HCT116 (cell line): ENCODE data around the gene VSTM1. TPM values are rescaled to one million over a fixed set of nuclear protein-coding genes. Genes with fewer than 3 reads are reported as not detected.

Experiments
- ATAC-seq: fragments of 200-7000 bp; cut with Tn5 transposase; 2 replicates; pipeline ENCODE4 v1.9.1; 2020; ENCODE audit warnings: mild to moderate bottlenecking, moderate library complexity
- BruUV-seq: library from RNA; stranded (reverse); fragments of 400-500 nt; replicated peaks from 2 replicates; lab custom pipeline; 2021; lab: Mats Ljungman, UMichigan
- CTCF ChIA-PET: fragments of 300-600 bp; sonication (Branson Sonifier 250); formaldehyde crosslinking; loops from one replicate; lab custom pipeline; 2021; ENCODE audit warnings: antibody characterized with exemption; lab: Charles Lee
- POLR2A ChIA-PET: fragments of 300-600, 350-600 bp; sonication (Branson Sonifier 250); formaldehyde crosslinking; loops from one replicate; lab custom pipeline; 2021; ENCODE audit warnings: antibody characterized with exemption; lab: Charles Lee
- RAD21 ChIA-PET, 2 experiments: fragments of 300-600 bp; sonication (Branson Sonifier 250); formaldehyde crosslinking; loops; one replicate each; lab custom pipeline; 2023; ENCODE audit warnings: low total read pairs in 2 of 2; ENCODE audit not compliant: uncharacterized antibody in 2 of 2, unreplicated experiment in 2 of 2, low non-redundant PET in 1 of 2; lab: Charles Lee
- DNase-seq: peaks from one replicate; pipeline ENCODE4 v3.0.0-alpha.2; 2010; ENCODE audit warnings: low read depth, low spot score
- H2AFZ ChIP-seq: fragments of 200-600 bp; shearing (Covaris generic), sonication (generic); 2 replicates; pipeline ENCODE4 v1.6.1; 2017; ENCODE audit warnings: low read depth, mixed run types, mixed read lengths, antibody characterized with exemption, low read length; ENCODE audit not compliant: poor library complexity, severe bottlenecking
- H3K27ac ChIP-seq: 2 replicates; pipeline ENCODE4 v1.5.1; 2012; ENCODE audit warnings: low read depth, low read length
- H3K27me3 ChIP-seq: fragments of 200-600 bp; sonication (generic); 2 replicates; pipeline ENCODE4 v1.6.1; 2016; ENCODE audit warnings: mixed run types, low read length, mixed read lengths; ENCODE audit not compliant: insufficient read depth
- H3K36me3 ChIP-seq, 2 experiments: fragments of 200-500 bp in 1 of 2; fragments of 200-600 bp in 1 of 2; sonication (Bioruptor generic) in 1 of 2; sonication (generic) in 1 of 2; 2 replicates each; pipeline versions ENCODE4 v1.5.1 to v1.6.1; 2014 to 2016; ENCODE audit warnings: low read length in 2 of 2, inconsistent platforms in 1 of 2, mixed read lengths in 1 of 2, mixed run types in 1 of 2; ENCODE audit not compliant: insufficient read depth in 2 of 2, control insufficient read depth in 1 of 2
- H3K4me1 ChIP-seq, 2 experiments: fragments of 200-600 bp in 1 of 2; sonication (generic) in 1 of 2; 2 replicates each; pipeline versions ENCODE4 v1.5.1 to v1.6.1; 2012 to 2017; ENCODE audit warnings: low read length in 2 of 2, inconsistent platforms in 1 of 2, mild to moderate bottlenecking in 1 of 2, mixed read lengths in 1 of 2, mixed run types in 1 of 2, moderate library complexity in 1 of 2; ENCODE audit not compliant: insufficient read depth in 2 of 2, control insufficient read depth in 1 of 2
- H3K4me2 ChIP-seq: fragments of 200-600 bp; sonication (generic); 2 replicates; pipeline ENCODE4 v1.6.1; 2017; ENCODE audit warnings: mixed run types, low read length, mixed read lengths
- H3K4me3 ChIP-seq, 2 experiments: fragments of 200-600 bp in 1 of 2; sonication (generic) in 1 of 2; replicated peaks in 1 of 2; 2 replicates each; pipeline ENCODE4 v1.5.1; 2011 to 2016; ENCODE audit warnings: low read length in 2 of 2, control low read depth in 1 of 2, low read depth in 1 of 2, mild to moderate bottlenecking in 1 of 2, mixed read lengths in 1 of 2, mixed run types in 1 of 2
- H3K79me2 ChIP-seq: fragments of 200-600 bp; sonication (generic); 2 replicates; pipeline ENCODE4 v1.6.1; 2017; ENCODE audit warnings: mild to moderate bottlenecking, mixed run types, low read length, moderate library complexity, mixed read lengths; ENCODE audit not compliant: insufficient read depth
- H3K9ac ChIP-seq: fragments of 200-600 bp; sonication (generic); 2 replicates; pipeline ENCODE4 v1.6.1; 2016; ENCODE audit warnings: low read length, mixed read lengths
- H3K9me2 ChIP-seq: fragments of 200-600 bp; sonication (generic), shearing (Covaris generic); 2 replicates; pipeline ENCODE4 v1.6.1; 2017; ENCODE audit warnings: mixed run types, mild to moderate bottlenecking, moderate library complexity; ENCODE audit not compliant: insufficient read depth
- H3K9me3 ChIP-seq, 2 experiments: fragments of 200-500 bp in 1 of 2; fragments of 200-600 bp in 1 of 2; sonication (Bioruptor generic) in 1 of 2; sonication (generic) in 1 of 2; 2 replicates each; pipeline ENCODE4 v1.6.1; 2014 to 2017; ENCODE audit warnings: low read length in 2 of 2, mixed read lengths in 2 of 2, inconsistent platforms in 1 of 2, low read depth in 1 of 2, mild to moderate bottlenecking in 1 of 2, mixed run types in 1 of 2, moderate library complexity in 1 of 2; ENCODE audit not compliant: control insufficient read depth in 1 of 2, insufficient read depth in 1 of 2
- H4K20me1 ChIP-seq: fragments of 200-600 bp; sonication (generic), shearing (Covaris generic); 2 replicates; pipeline ENCODE4 v1.6.1; 2017; ENCODE audit warnings: mixed run types, mild to moderate bottlenecking, moderate library complexity; ENCODE audit not compliant: insufficient read depth
- CBX3 ChIP-seq: IDR thresholded peaks from 2 replicates; pipeline ENCODE4 v1.6.1; 2012; ENCODE audit warnings: low read depth
- CEBPB ChIP-seq: IDR thresholded peaks from 2 replicates; pipeline ENCODE4 v1.6.1; 2012; ENCODE audit warnings: low read depth
- EGR1 ChIP-seq: IDR thresholded peaks from 2 replicates; pipeline ENCODE4 v1.6.1; 2012; ENCODE audit warnings: low read depth
- ELF1 ChIP-seq: IDR thresholded peaks from 2 replicates; pipeline ENCODE4 v1.6.1; 2012; ENCODE audit warnings: low read depth, borderline replicate concordance
- EZH2 ChIP-seq: fragments of 200-600 bp; sonication (generic); IDR thresholded peaks from 2 replicates; pipeline ENCODE4 v1.6.1; 2017; ENCODE audit warnings: antibody characterized with exemption, mixed run types
- EZH2phosphoT487 ChIP-seq: fragments of 200-600 bp; IDR thresholded peaks from 2 replicates; pipeline ENCODE4 v1.6.1; 2018; ENCODE audit warnings: antibody characterized with exemption, borderline replicate concordance
- FOSL1 ChIP-seq: IDR thresholded peaks from 2 replicates; pipeline ENCODE4 v1.6.1; 2012; ENCODE audit warnings: low read depth
- POLR2A ChIP-seq: IDR thresholded peaks from 2 replicates; pipeline ENCODE4 v1.7.0; 2011; ENCODE audit warnings: borderline replicate concordance; ENCODE audit not compliant: insufficient read depth, insufficient read length; ENCODE audit errors: extremely low read depth
- POLR2AphosphoS5 ChIP-seq: IDR thresholded peaks from 2 replicates; pipeline ENCODE4 v1.6.1; 2011; ENCODE audit warnings: mild to moderate bottlenecking, low read depth, low read length, moderate library complexity
- SIN3A ChIP-seq: IDR thresholded peaks from 2 replicates; pipeline ENCODE4 v1.6.1; 2012; ENCODE audit warnings: low read depth
- SRF ChIP-seq: IDR thresholded peaks from 2 replicates; pipeline ENCODE4 v1.6.1; 2012; ENCODE audit warnings: low read depth
- TCF7L2 ChIP-seq: IDR thresholded peaks from 2 replicates; pipeline ENCODE4 v1.7.0; 2011; ENCODE audit warnings: borderline replicate concordance, inconsistent platforms; ENCODE audit not compliant: insufficient read depth, insufficient read length; ENCODE audit errors: extremely low read depth
- YY1 ChIP-seq: IDR thresholded peaks from 2 replicates; pipeline ENCODE4 v1.6.1; 2011; ENCODE audit warnings: low read length, low read depth, moderate library complexity, mild to moderate bottlenecking; ENCODE audit not compliant: insufficient replicate concordance; ENCODE audit errors: extremely low read depth
- ZFX ChIP-seq: fragments of 450-650 bp; IDR thresholded peaks from 2 replicates; pipeline ENCODE4 v1.6.1; 2017
- ZNF274 ChIP-seq: fragments of 200-500 bp; sonication (Bioruptor generic); IDR thresholded peaks from 2 replicates; pipeline ENCODE4 v1.6.1; 2014; ENCODE audit warnings: mild to moderate bottlenecking, low read depth, low read length, inconsistent platforms
- intact Hi-C: fragments of 100-400 bp; cut with micrococcal nuclease; formaldehyde crosslinking; loops from 2 replicates; pipeline ENCODE4 v1.10.0; 2022
- total RNA-seq: library from RNA; stranded (reverse); gene quantifications from one replicate; pipeline ENCODE4 v1.2.1, GENCODE V29; 2021; ENCODE audit not compliant: unreplicated experiment
- TF ChIP-seq, protein P1 (sequence below), 3 experiments: fragments of 200-600 bp in 1 of 3; sonication (generic) in 1 of 3; IDR thresholded peaks in 2 of 3; conservative IDR thresholded peaks in 1 of 3; 2 replicates each; pipeline ENCODE4 v1.5.1; 2012 to 2017; ENCODE audit warnings: low read depth in 2 of 3, low read length in 2 of 3, antibody characterized with exemption in 1 of 3, borderline replicate concordance in 1 of 3, control low read depth in 1 of 3, mild to moderate bottlenecking in 1 of 3, mixed read lengths in 1 of 3, mixed run types in 1 of 3, moderate library complexity in 1 of 3; ENCODE audit not compliant: insufficient read depth in 1 of 3
- TF ChIP-seq, protein P2 (sequence below): IDR thresholded peaks from 2 replicates; pipeline ENCODE4 v1.6.1; 2012
- TF ChIP-seq, protein P3 (sequence below): IDR thresholded peaks from 2 replicates; pipeline ENCODE4 v1.6.1; 2011; ENCODE audit warnings: mild to moderate bottlenecking, low read length, moderate library complexity; ENCODE audit not compliant: insufficient replicate concordance; ENCODE audit errors: extremely low read depth
- TF ChIP-seq, protein P4 (sequence below): IDR thresholded peaks from 2 replicates; pipeline ENCODE4 v1.6.1; 2012; ENCODE audit warnings: low read depth
- TF ChIP-seq, protein P5 (sequence below): IDR thresholded peaks from 2 replicates; pipeline ENCODE4 v1.6.1; 2012

Gene VSTM1
- total RNA-seq, 1 experiment from 2014 or later, result not detected

DNA sequence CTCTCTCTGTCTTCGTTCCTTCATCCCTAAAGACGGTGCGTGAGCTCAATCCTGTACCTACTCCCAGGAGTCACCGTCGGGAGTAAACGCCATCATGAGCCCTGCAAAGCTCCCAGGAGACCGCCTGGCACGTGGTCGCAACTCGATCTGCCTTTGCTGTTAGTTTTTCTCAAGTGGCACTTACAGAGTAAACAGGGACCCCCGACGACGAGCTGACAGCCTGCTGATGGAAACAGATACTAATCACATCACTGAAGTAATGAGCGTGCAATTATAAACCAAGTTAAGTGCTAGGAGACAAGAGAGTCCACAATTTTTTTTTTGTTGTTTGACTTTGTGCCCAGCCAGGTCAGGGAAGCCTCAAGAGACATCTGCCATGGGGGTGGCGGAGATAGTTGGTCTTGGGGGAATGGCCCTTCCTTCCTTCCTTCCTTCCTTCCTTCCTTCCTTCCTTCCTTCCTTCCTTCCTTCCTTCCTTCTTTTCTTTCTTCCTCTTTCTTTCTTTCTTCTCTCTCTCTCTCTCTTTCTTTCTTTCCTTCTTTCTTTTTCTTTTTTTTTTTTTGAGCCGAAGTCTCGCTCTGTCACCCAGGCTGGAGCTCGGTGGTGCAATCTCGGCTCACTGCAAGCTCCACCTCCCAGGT is 48.7 kb downstream of the VSTM1 start:
- Histone ChIP-seq H2AFZ (no peak overlapping the region), H3K9me2 (no peaks in the 10 kb centered on the region), H3K27me3 (no peaks in the 10 kb centered on the region), H3K4me3 (no peak overlapping the region), H3K36me3 (no peaks in the 10 kb centered on the region), H3K4me2 (no peak overlapping the region), H3K9me3 (no peaks in the 10 kb centered on the region), H4K20me1 (no peaks in the 10 kb centered on the region), H3K4me1 (peaks cover 5 to 7% of the 10 kb centered on the region in 2 experiments), H3K27ac (no peak overlapping the region), H3K9ac (no peak overlapping the region), H3K79me2 (no peaks in the 10 kb centered on the region)
- POLR2A ChIA-PET, result no interaction called here
- TF ChIP-seq ZNF274 (no peak), FOSL1 (no peak), POLR2A (no peak), ZFX (no peak), TCF7L2 (no peak), SIN3A (no peak), EZH2phosphoT487 (no peak), SRF (no peak), ELF1 (no peak), EZH2 (no peak), EGR1 (no peak), YY1 (no peak), CBX3 (no peak), POLR2AphosphoS5 (no peak), CEBPB (no peak)
- TF ChIP-seq, protein P1, sequence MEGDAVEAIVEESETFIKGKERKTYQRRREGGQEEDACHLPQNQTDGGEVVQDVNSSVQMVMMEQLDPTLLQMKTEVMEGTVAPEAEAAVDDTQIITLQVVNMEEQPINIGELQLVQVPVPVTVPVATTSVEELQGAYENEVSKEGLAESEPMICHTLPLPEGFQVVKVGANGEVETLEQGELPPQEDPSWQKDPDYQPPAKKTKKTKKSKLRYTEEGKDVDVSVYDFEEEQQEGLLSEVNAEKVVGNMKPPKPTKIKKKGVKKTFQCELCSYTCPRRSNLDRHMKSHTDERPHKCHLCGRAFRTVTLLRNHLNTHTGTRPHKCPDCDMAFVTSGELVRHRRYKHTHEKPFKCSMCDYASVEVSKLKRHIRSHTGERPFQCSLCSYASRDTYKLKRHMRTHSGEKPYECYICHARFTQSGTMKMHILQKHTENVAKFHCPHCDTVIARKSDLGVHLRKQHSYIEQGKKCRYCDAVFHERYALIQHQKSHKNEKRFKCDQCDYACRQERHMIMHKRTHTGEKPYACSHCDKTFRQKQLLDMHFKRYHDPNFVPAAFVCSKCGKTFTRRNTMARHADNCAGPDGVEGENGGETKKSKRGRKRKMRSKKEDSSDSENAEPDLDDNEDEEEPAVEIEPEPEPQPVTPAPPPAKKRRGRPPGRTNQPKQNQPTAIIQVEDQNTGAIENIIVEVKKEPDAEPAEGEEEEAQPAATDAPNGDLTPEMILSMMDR (IDR thresholded peaks at IDR 0.05 in 2 of 3, conservative IDR thresholded peaks at IDR 0.05 in 1 of 3; ENCODE audit: borderline replicate concordance in 1 of 3, insufficient read depth in 1 of 3, low read depth in 2 of 3, low read length in 2 of 3), result no peak
- TF ChIP-seq, protein P2, sequence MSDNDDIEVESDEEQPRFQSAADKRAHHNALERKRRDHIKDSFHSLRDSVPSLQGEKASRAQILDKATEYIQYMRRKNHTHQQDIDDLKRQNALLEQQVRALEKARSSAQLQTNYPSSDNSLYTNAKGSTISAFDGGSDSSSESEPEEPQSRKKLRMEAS, result no peak
- TF ChIP-seq, protein P3, sequence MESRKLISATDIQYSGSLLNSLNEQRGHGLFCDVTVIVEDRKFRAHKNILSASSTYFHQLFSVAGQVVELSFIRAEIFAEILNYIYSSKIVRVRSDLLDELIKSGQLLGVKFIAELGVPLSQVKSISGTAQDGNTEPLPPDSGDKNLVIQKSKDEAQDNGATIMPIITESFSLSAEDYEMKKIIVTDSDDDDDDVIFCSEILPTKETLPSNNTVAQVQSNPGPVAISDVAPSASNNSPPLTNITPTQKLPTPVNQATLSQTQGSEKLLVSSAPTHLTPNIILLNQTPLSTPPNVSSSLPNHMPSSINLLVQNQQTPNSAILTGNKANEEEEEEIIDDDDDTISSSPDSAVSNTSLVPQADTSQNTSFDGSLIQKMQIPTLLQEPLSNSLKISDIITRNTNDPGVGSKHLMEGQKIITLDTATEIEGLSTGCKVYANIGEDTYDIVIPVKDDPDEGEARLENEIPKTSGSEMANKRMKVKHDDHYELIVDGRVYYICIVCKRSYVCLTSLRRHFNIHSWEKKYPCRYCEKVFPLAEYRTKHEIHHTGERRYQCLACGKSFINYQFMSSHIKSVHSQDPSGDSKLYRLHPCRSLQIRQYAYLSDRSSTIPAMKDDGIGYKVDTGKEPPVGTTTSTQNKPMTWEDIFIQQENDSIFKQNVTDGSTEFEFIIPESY, result no peak
- TF ChIP-seq, protein P4, sequence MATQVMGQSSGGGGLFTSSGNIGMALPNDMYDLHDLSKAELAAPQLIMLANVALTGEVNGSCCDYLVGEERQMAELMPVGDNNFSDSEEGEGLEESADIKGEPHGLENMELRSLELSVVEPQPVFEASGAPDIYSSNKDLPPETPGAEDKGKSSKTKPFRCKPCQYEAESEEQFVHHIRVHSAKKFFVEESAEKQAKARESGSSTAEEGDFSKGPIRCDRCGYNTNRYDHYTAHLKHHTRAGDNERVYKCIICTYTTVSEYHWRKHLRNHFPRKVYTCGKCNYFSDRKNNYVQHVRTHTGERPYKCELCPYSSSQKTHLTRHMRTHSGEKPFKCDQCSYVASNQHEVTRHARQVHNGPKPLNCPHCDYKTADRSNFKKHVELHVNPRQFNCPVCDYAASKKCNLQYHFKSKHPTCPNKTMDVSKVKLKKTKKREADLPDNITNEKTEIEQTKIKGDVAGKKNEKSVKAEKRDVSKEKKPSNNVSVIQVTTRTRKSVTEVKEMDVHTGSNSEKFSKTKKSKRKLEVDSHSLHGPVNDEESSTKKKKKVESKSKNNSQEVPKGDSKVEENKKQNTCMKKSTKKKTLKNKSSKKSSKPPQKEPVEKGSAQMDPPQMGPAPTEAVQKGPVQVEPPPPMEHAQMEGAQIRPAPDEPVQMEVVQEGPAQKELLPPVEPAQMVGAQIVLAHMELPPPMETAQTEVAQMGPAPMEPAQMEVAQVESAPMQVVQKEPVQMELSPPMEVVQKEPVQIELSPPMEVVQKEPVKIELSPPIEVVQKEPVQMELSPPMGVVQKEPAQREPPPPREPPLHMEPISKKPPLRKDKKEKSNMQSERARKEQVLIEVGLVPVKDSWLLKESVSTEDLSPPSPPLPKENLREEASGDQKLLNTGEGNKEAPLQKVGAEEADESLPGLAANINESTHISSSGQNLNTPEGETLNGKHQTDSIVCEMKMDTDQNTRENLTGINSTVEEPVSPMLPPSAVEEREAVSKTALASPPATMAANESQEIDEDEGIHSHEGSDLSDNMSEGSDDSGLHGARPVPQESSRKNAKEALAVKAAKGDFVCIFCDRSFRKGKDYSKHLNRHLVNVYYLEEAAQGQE, result no peak
- TF ChIP-seq, protein P5, sequence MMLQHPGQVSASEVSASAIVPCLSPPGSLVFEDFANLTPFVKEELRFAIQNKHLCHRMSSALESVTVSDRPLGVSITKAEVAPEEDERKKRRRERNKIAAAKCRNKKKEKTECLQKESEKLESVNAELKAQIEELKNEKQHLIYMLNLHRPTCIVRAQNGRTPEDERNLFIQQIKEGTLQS, result no peak
- DNase-seq, result no peak
- RAD21 ChIA-PET, result no interaction called here
- intact Hi-C loops, result no loop called here
- CTCF ChIA-PET, result interaction anchor here (1.1 kb wide), 1 partner anchor 9 kb away, joined by 3 read pairs; no protein-coding TSS in a partner anchor
- ATAC-seq, result no peak
- BruUV-seq, result no TSS peak
